Measurements from ENCODE around the gene TMEM273.

GRCh38 chr10:49151481-49151880 is 36.7 kb downstream of the TMEM273 start:
- TF ChIP-seq POLR2A (IDR thresholded peaks at IDR 0.05) (no peak), CTCF (IDR thresholded peaks at IDR 0.05) (no peak)

Data from lower leg skin (tissue), 3 donors.